Measurements from ENCODE around the gene PMCH. TPM values are rescaled to one million over a fixed set of nuclear protein-coding genes. Genes with fewer than 3 reads are reported as not detected.

The PMCH gene
- total and polyA plus RNA-seq, 10 of the 15 experiments (the other 5 are each of a cell fraction or from before 2014, with no cell fraction given), result 0.35 to 2.1 (median 0.83) TPM; not detected in 4

DNA sequence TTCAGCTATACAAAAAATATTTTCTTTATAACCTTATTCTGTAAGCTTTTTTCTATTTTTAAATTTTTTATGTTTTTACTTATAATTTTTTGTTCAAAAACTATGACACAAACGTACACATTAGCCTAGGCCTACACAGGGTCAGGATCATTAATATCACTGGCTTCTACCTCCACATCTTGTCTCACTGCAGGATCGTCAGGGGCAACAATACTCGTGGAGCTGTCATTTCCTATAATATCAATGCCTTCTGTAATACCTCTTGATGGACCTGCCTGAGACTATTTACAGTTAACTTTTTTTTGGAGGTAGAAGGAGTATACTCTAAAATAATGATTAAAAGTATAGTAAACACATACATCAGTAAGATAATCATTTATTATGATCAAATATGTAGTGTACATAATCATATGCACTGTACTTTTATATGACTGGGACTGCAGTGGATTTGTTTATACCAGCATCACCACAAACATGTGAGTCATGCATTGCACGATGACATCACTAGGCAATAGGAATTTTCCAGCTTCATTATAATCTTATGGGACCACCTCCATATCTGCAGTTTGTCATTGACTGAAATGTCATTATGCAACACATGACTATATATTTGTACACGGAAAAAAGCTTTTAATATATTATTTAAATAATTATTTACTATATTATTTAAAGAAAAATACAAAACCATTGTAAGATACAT, 18.5 kb upstream of the PMCH start:
- ATAC-seq, result no peak
- Histone ChIP-seq H3K27me3 (replicated peaks in 1 of 2; ENCODE audit: control insufficient read depth in 2 of 2, insufficient read depth in 2 of 2, low read length in 1 of 2) (no peaks in the 10 kb centered on the region), H3K36me3 (ENCODE audit: control insufficient read depth in 2 of 2, insufficient read depth in 2 of 2, low read length in 1 of 2) (no peaks in the 10 kb centered on the region), H2AFZ (ENCODE audit: control insufficient read depth, low read depth, low read length) (no peak overlapping the region), H3K4me3 (no peak overlapping the region), H3K4me1 (ENCODE audit: control insufficient read depth, insufficient read depth, low read length) (no peaks in the 10 kb centered on the region), H3K9me3 (replicated peaks; ENCODE audit: control insufficient read depth, insufficient read depth, low read length) (no peaks in the 10 kb centered on the region), H3K79me2 (ENCODE audit: control insufficient read depth, insufficient read depth, low read length) (no peaks in the 10 kb centered on the region), H3K9ac (ENCODE audit: control insufficient read depth, insufficient read depth, low read length) (no peak overlapping the region), H4K20me1 (ENCODE audit: control insufficient read depth, insufficient read depth) (no peaks in the 10 kb centered on the region), H3K27ac (ENCODE audit: control insufficient read depth, insufficient read depth) (no peak overlapping the region), H3K4me2 (ENCODE audit: control insufficient read depth, insufficient read depth) (no peak overlapping the region)
- no TSS peak for BruUV-seq (replicated peaks)
- RAD21 ChIA-PET (ENCODE audit: unreplicated experiment), result no interaction called here
- no peak for DNase-seq (ENCODE audit: low read depth, low spot score)
- SMC1A ChIA-PET (ENCODE audit: uncharacterized antibody, unreplicated experiment), result interaction anchor here (0.6 to 1.7 kb wide), 5 partner anchors 9 to 314 kb away, joined by 3 to 5 read pairs (median 4); no protein-coding TSS in a partner anchor
- FAIRE-seq, result no peak
- CTCF ChIA-PET, result interaction anchor here (0.7 to 1.6 kb wide), 6 partner anchors 9 to 553 kb away, joined by 3 to 5 read pairs (median 3); partner anchors contain the start of gene PMCH
- intact Hi-C loops (cut with micrococcal nuclease; ENCODE audit: unreplicated experiment) (no loop called here), in situ Hi-C loops (cut with MboI) (no loop called here)
- 96% methylated on average over 5 of the region's 5 CpGs for WGBS (ENCODE audit: insufficient coverage, insufficient replicate concordance, low lambda C conversion rate, missing lambda C conversion rate)
- POLR2A ChIA-PET, result interaction anchor here (0.9 kb wide), 1 partner anchor 10 kb away, joined by 3 read pairs; no protein-coding TSS in a partner anchor
- TF ChIP-seq NFXL1 (IDR thresholded peaks at IDR 0.05; ENCODE audit: borderline replicate concordance), result no peak
- TF ChIP-seq RELB (IDR thresholded peaks at IDR 0.05; ENCODE audit: low read depth), result no peak
- no peak for TF ChIP-seq BACH1 (IDR thresholded peaks at IDR 0.05; ENCODE audit: borderline replicate concordance)
- TF ChIP-seq KLF5 (IDR thresholded peaks at IDR 0.05; ENCODE audit: partially characterized antibody), result no peak
- no peak for TF ChIP-seq TAF1 (IDR thresholded peaks at IDR 0.05; ENCODE audit: borderline replicate concordance, low read depth, low read length)
- TF ChIP-seq HDGF (IDR thresholded peaks at IDR 0.05), result no peak
- TF ChIP-seq MTA2 (IDR thresholded peaks at IDR 0.05; ENCODE audit: low read depth), result no peak
- no peak for TF ChIP-seq MAX (IDR thresholded peaks at IDR 0.05; ENCODE audit: low read depth, low read length)
- no peak for TF ChIP-seq EZH2 (IDR thresholded peaks at IDR 0.05; ENCODE audit: borderline replicate concordance, control insufficient read depth, low read depth, low read length)
- no peak for TF ChIP-seq RAD21 (IDR thresholded peaks at IDR 0.05; ENCODE audit: insufficient read depth, low read depth, low read length)
- TF ChIP-seq SREBF1 (IDR thresholded peaks at IDR 0.05; ENCODE audit: low read length), result no peak
- no peak for TF ChIP-seq JUNB (IDR thresholded peaks at IDR 0.05)
- TF ChIP-seq MEF2A (IDR thresholded peaks at IDR 0.05; ENCODE audit: insufficient read depth, low read depth, low read length), result no peak
- no peak for TF ChIP-seq PRDM15 (CRISPR knock-in tag; IDR thresholded peaks at IDR 0.05)
- no peak for TF ChIP-seq USF1 (IDR thresholded peaks at IDR 0.05; ENCODE audit: borderline replicate concordance, extremely low read length, insufficient read depth, low read depth, low read length)
- no peak for TF ChIP-seq CHD4 (IDR thresholded peaks at IDR 0.05)
